HepG2 (cell line): ENCODE measurements around the gene SEPTIN12. TPM values are rescaled to one million over a fixed set of nuclear protein-coding genes. Genes with fewer than 3 reads are reported as not detected.
A peak's percentile ranks its signal among the peaks of the same experiment; 100 is the strongest.

ENCODE experiments used
- CREB1 ChIP-seq, 2 experiments: fragments of 450-650 bp in 1 of 2; IDR thresholded peaks; 2 replicates each; pipeline ENCODE4 v1.6.1; 2016 to 2017; ENCODE audit warnings: control low read depth in 1 of 2, mild to moderate bottlenecking in 1 of 2, missing compliant biosample characterization in 1 of 2, missing genetic modification characterization in 1 of 2
- CREB3 ChIP-seq: sonication (generic); formaldehyde crosslinking; IDR thresholded peaks from 2 replicates; pipeline ENCODE4 v1.5.0; 2020; ENCODE audit warnings: missing genetic modification reagents
- EHMT2 ChIP-seq: fragments of 200-600 bp; sonication (generic); IDR thresholded peaks from 2 replicates; pipeline ENCODE4 v1.7.0; 2017; ENCODE audit warnings: antibody characterized with exemption, low read depth, low read length, borderline replicate concordance
- HMGXB4 ChIP-seq, 2 experiments: sonication (generic) in 1 of 2; formaldehyde crosslinking in 1 of 2; IDR thresholded peaks; 2 replicates each; pipeline versions ENCODE4 v1.4.0 to v1.6.1; 2018 to 2020; ENCODE audit warnings: missing genetic modification reagents in 2 of 2, borderline replicate concordance in 1 of 2, low read depth in 1 of 2, mild to moderate bottlenecking in 1 of 2, missing biosample characterization in 1 of 2
- ISL2 ChIP-seq: sonication (generic); formaldehyde crosslinking; IDR thresholded peaks from 2 replicates; pipeline ENCODE4 v1.5.0; 2020; ENCODE audit warnings: missing genetic modification reagents
- MAZ ChIP-seq, 2 experiments: sonication (generic) in 1 of 2; formaldehyde crosslinking in 1 of 2; IDR thresholded peaks; 2 replicates each; pipeline versions ENCODE4 v1.5.0 to v1.6.1; 2012 to 2020; ENCODE audit warnings: low read depth in 2 of 2, mild to moderate bottlenecking in 2 of 2, borderline replicate concordance in 1 of 2, improper control_type of control experiment in 1 of 2, low read length in 1 of 2, missing genetic modification reagents in 1 of 2, moderate library complexity in 1 of 2
- MED1 ChIP-seq: sonication (generic); formaldehyde crosslinking; IDR thresholded peaks from 2 replicates; pipeline ENCODE4 v1.4.0; 2020; ENCODE audit warnings: missing genetic modification reagents
- NR2F6 ChIP-seq, 2 experiments: IDR thresholded peaks; 2 replicates each; pipeline ENCODE4 v1.6.1; 2016; ENCODE audit warnings: antibody characterized with exemption in 1 of 2, mild to moderate bottlenecking in 1 of 2
- TEAD3 ChIP-seq: optimal IDR thresholded peaks from 2 replicates; pipeline ENCODE3; 2016; ENCODE audit warnings: borderline replicate concordance
- ZFX ChIP-seq: sonication (generic); formaldehyde crosslinking; IDR thresholded peaks from 2 replicates; pipeline ENCODE4 v1.4.0; 2020; ENCODE audit warnings: mild to moderate bottlenecking, low read depth, missing genetic modification reagents, moderate library complexity
- ZFY ChIP-seq: sonication (generic); formaldehyde crosslinking; IDR thresholded peaks from 2 replicates; pipeline ENCODE4 v1.4.0; 2020; ENCODE audit warnings: missing genetic modification reagents
- ZNF280B ChIP-seq: sonication (generic); formaldehyde crosslinking; IDR thresholded peaks from 2 replicates; pipeline ENCODE4 v1.5.0; 2020; ENCODE audit warnings: missing genetic modification reagents, mild to moderate bottlenecking, borderline replicate concordance
- ZNF430 ChIP-seq: sonication (generic); formaldehyde crosslinking; IDR thresholded peaks from 2 replicates; pipeline ENCODE4 v1.9.0; 2021; ENCODE audit warnings: mild to moderate bottlenecking, missing genetic modification reagents
- ZNF503 ChIP-seq: sonication (generic); formaldehyde crosslinking; IDR thresholded peaks from 2 replicates; pipeline ENCODE4 v1.4.0; 2020; ENCODE audit warnings: missing genetic modification reagents
- ZNF513 ChIP-seq: sonication (generic); formaldehyde crosslinking; conservative IDR thresholded peaks from 2 replicates; pipeline ENCODE4 v1.5.0; 2020; ENCODE audit warnings: missing genetic modification reagents
- ZNF558 ChIP-seq: sonication (generic); formaldehyde crosslinking; IDR thresholded peaks from 2 replicates; pipeline ENCODE4 v1.9.0; 2022; ENCODE audit warnings: mild to moderate bottlenecking, missing genetic modification reagents, borderline replicate concordance
- ZNF607 ChIP-seq: sonication (generic); formaldehyde crosslinking; IDR thresholded peaks from 2 replicates; pipeline ENCODE4 v1.5.1; 2020; ENCODE audit warnings: missing genetic modification reagents, mild to moderate bottlenecking, borderline replicate concordance
- ZNF772 ChIP-seq: sonication (generic); formaldehyde crosslinking; IDR thresholded peaks from 2 replicates; pipeline ENCODE4 v1.5.0; 2020; ENCODE audit warnings: mild to moderate bottlenecking, missing genetic modification reagents
- ZNF777 ChIP-seq: sonication (generic); formaldehyde crosslinking; IDR thresholded peaks from 2 replicates; pipeline ENCODE4 v1.4.0; 2020; ENCODE audit warnings: missing genetic modification reagents
- polyA plus RNA-seq, 8 experiments: library from polyadenylated mRNA; depleted of rRNA in 3 of 8; stranded (reverse) in 7 of 8; unstranded in 1 of 8; fragments of >200 nt; fragmentation: Illumina TruSeq in 4 of 8; extraction: Trizol in 4 of 8; gene quantifications; 2 replicates each; pipeline versions ENCODE4 v1.2.1 to v1.2.3, GENCODE V29; 2011 to 2016; ENCODE audit warnings: low read depth in 4 of 8, missing spikeins in 1 of 8, mixed read lengths in 1 of 8; ENCODE audit not compliant: insufficient read depth in 1 of 8
- total RNA-seq, 5 experiments: library from RNA; depleted of rRNA; stranded (reverse); fragments of >200 nt; fragmentation: Illumina TruSeq; extraction: Trizol; gene quantifications; 2 replicates each; pipeline ENCODE4 v1.2.3, GENCODE V29; 2016; ENCODE audit warnings: low read depth in 1 of 5

SEPTIN12 gene
- total and polyA plus RNA-seq, 2 of the 13 experiments (the other 11 are each of a cell fraction or from before 2014, with no cell fraction given): 0.22 TPM; not detected in 1

- TF ChIP-seq CREB3 (CRISPR knock-in tag): no peak
- TF ChIP-seq MED1 (CRISPR knock-in tag): peak; percentile 67; the same call in 1 of the 2 replicates
- 0 out of 2 replicates have a peak, but pooled peaks have one; percentile 28 for TF ChIP-seq ZNF558 (CRISPR knock-in tag)
- TF ChIP-seq ZNF280B (CRISPR knock-in tag): peak; percentile 65; the same call in 1 of the 2 replicates
- TF ChIP-seq TEAD3: peak; percentile 40
- no peak for TF ChIP-seq ZNF513 (CRISPR knock-in tag)
- TF ChIP-seq ZNF772: peak; percentile 47; the same call in 1 of the 2 replicates
- peak in 1 of 2 experiments; percentile 22; a peak in 1 of 4 replicates for TF ChIP-seq HMGXB4 (CRISPR knock-in tag; IDR thresholded peaks at IDR 0.05; ENCODE audit: borderline replicate concordance in 1 of 2, low read depth in 1 of 2)
- no peak for TF ChIP-seq CREB1 (IDR thresholded peaks at IDR 0.05)
- TF ChIP-seq CREB1 (CRISPR knock-in tag; IDR thresholded peaks at IDR 0.05): no peak
- peak; percentile 70 for TF ChIP-seq ZFY (CRISPR knock-in tag)
- no peak for TF ChIP-seq EHMT2
- TF ChIP-seq MAZ (IDR thresholded peaks at IDR 0.05; ENCODE audit: borderline replicate concordance, low read depth, low read length): no peak
- no peak for TF ChIP-seq MAZ (CRISPR knock-in tag; IDR thresholded peaks at IDR 0.05; ENCODE audit: low read depth)
- TF ChIP-seq ZNF430 (CRISPR knock-in tag): 0 out of 2 replicates have a peak, but pooled peaks have one; percentile 9
- 0 out of 2 replicates have a peak, but pooled peaks have one; percentile 68 for TF ChIP-seq ZNF607 (CRISPR knock-in tag)
- 0 out of 2 replicates have a peak, but pooled peaks have one; percentile 52 for TF ChIP-seq ISL2 (CRISPR knock-in tag)
- TF ChIP-seq ZNF777: peak; percentile 44; the same call in 1 of the 2 replicates
- peak; percentile 24; the same call in 1 of the 2 replicates for TF ChIP-seq NR2F6 (IDR thresholded peaks at IDR 0.05)
- TF ChIP-seq NR2F6 (CRISPR knock-in tag; IDR thresholded peaks at IDR 0.05): peak; percentile 71
- peak; percentile 83 for TF ChIP-seq ZFX
- TF ChIP-seq ZNF503 (CRISPR knock-in tag): 0 out of 2 replicates have a peak, but pooled peaks have one; percentile 42
Measured at GRCh38 chr16:4801962-4802658, 14.0 kb upstream of the SEPTIN12 start, which contains the start of gene ROGDI (continued).
